Keratinocyte (primary cell): ENCODE results near the gene ELFN2. TPM values are rescaled to one million over a fixed set of nuclear protein-coding genes. Genes with fewer than 3 reads are reported as not detected.

Experiments used
- DNase-seq: peaks from one replicate; pipeline ENCODE4 v3.0.0-alpha.2; 2011; ENCODE audit warnings: low read depth, missing footprints, low spot score
- FAIRE-seq: peaks from 2 replicates; lab custom pipeline; 2011; peaks lifted over from hg19 to GRCh38; lab: Jason Lieb, UNC
- H2AFZ ChIP-seq: 2 replicates; pipeline ENCODE4 v1.6.0; 2012; ENCODE audit warnings: low read length, control low read depth, inconsistent platforms; ENCODE audit not compliant: control insufficient read depth
- H3K27ac ChIP-seq: 2 replicates; pipeline ENCODE4 v1.5.1; 2011; ENCODE audit warnings: low read length; ENCODE audit not compliant: control insufficient read depth, insufficient read depth
- H3K27me3 ChIP-seq: 3 replicates; pipeline ENCODE4 v1.6.0; 2011; ENCODE audit warnings: low read length; ENCODE audit not compliant: control insufficient read depth, insufficient read depth; ENCODE audit errors: extremely low read depth
- H3K36me3 ChIP-seq, 2 experiments: 2 replicates in 1 of 2; 3 replicates in 1 of 2; pipeline ENCODE4 v1.5.1; 2011; ENCODE audit warnings: low read length in 2 of 2, mild to moderate bottlenecking in 1 of 2; ENCODE audit not compliant: control insufficient read depth in 2 of 2, insufficient read depth in 2 of 2; ENCODE audit errors: extremely low read depth in 1 of 2
- H3K4me1 ChIP-seq: 3 replicates; pipeline ENCODE4 v1.5.1; 2011; ENCODE audit warnings: low read length; ENCODE audit not compliant: control insufficient read depth, insufficient read depth; ENCODE audit errors: extremely low read depth
- H3K4me2 ChIP-seq: 3 replicates; pipeline ENCODE4 v1.6.0; 2011; ENCODE audit warnings: low read depth, low read length; ENCODE audit not compliant: control insufficient read depth, insufficient read depth; ENCODE audit errors: extremely low read depth
- H3K4me3 ChIP-seq, 3 experiments: fragments of 200-600 bp in 1 of 3; sonication (generic) in 1 of 3; 2 replicates in 2 of 3; 3 replicates in 1 of 3; pipeline ENCODE4 v1.5.1; 2011 to 2016; ENCODE audit warnings: low read length in 3 of 3, mild to moderate bottlenecking in 3 of 3, control low read depth in 2 of 3, inconsistent platforms in 1 of 3, low read depth in 1 of 3, mixed read lengths in 1 of 3, mixed run types in 1 of 3, moderate library complexity in 1 of 3; ENCODE audit not compliant: control insufficient read depth in 2 of 3, insufficient read depth in 2 of 3; ENCODE audit errors: extremely low read depth in 1 of 3
- H3K79me2 ChIP-seq: 2 replicates; pipeline ENCODE4 v1.6.0; 2012; ENCODE audit warnings: low read length; ENCODE audit not compliant: control insufficient read depth, insufficient read depth
- H3K9ac ChIP-seq: 3 replicates; pipeline ENCODE4 v1.6.0; 2011; ENCODE audit warnings: low read length; ENCODE audit not compliant: control insufficient read depth, insufficient read depth; ENCODE audit errors: extremely low read depth
- H3K9me1 ChIP-seq: 3 replicates; pipeline ENCODE4 v1.6.0; 2011; ENCODE audit warnings: low read length; ENCODE audit not compliant: control insufficient read depth, insufficient read depth; ENCODE audit errors: extremely low read depth
- H3K9me3 ChIP-seq: 2 replicates; pipeline ENCODE4 v1.5.1; 2012; ENCODE audit warnings: low read depth, low read length; ENCODE audit not compliant: control insufficient read depth
- H4K20me1 ChIP-seq: 3 replicates; pipeline ENCODE4 v1.6.0; 2011; ENCODE audit warnings: low read length; ENCODE audit not compliant: control insufficient read depth, insufficient read depth; ENCODE audit errors: extremely low read depth
- EZH2 ChIP-seq: IDR thresholded peaks from one replicate; pipeline ENCODE4 v1.6.1; 2012; ENCODE audit warnings: inconsistent platforms, mild to moderate bottlenecking, low read length, moderate library complexity
- dilution Hi-C: fragments of 300-500 bp; cut with MboI; formaldehyde crosslinking; loops from one replicate; pipeline ENCODE4 v1.7.0; 2020; ENCODE audit warnings: low sequenced_read_pairs; ENCODE audit not compliant: extremely low pct_ligation_motif_present
- polyA plus RNA-seq, 5 experiments: library from polyadenylated mRNA; depleted of rRNA in 3 of 5; stranded (reverse) in 3 of 5; stranded (forward) in 1 of 5; unstranded in 1 of 5; fragments of >200 nt; gene quantifications; 1 replicate in 1 of 5; 2 replicates in 3 of 5; 3 replicates in 1 of 5; pipeline versions ENCODE4 v1.2.1 to v1.2.3, GENCODE V29; 2011 to 2012; ENCODE audit warnings: missing spikeins in 2 of 5, low read depth in 1 of 5, low replicate concordance in 1 of 5
- TF ChIP-seq, protein P1 (sequence below), 3 experiments: IDR thresholded peaks in 1 of 3; conservative IDR thresholded peaks in 1 of 3; optimal IDR thresholded peaks in 1 of 3; 2 replicates in 2 of 3; 3 replicates in 1 of 3; pipeline versions ENCODE3 to v1.5.1; 2011; ENCODE audit warnings: low read length in 3 of 3, mild to moderate bottlenecking in 3 of 3, moderate library complexity in 2 of 3, control low read depth in 1 of 3, inconsistent platforms in 1 of 3; ENCODE audit not compliant: insufficient read depth in 2 of 3; ENCODE audit errors: extremely low read depth in 1 of 3

Gene ELFN2
- polyA plus RNA-seq, 1 donor (not counting 4 experiments of a cell fraction or from before 2014, with no cell fraction given) = 0.13 TPM

DNA sequence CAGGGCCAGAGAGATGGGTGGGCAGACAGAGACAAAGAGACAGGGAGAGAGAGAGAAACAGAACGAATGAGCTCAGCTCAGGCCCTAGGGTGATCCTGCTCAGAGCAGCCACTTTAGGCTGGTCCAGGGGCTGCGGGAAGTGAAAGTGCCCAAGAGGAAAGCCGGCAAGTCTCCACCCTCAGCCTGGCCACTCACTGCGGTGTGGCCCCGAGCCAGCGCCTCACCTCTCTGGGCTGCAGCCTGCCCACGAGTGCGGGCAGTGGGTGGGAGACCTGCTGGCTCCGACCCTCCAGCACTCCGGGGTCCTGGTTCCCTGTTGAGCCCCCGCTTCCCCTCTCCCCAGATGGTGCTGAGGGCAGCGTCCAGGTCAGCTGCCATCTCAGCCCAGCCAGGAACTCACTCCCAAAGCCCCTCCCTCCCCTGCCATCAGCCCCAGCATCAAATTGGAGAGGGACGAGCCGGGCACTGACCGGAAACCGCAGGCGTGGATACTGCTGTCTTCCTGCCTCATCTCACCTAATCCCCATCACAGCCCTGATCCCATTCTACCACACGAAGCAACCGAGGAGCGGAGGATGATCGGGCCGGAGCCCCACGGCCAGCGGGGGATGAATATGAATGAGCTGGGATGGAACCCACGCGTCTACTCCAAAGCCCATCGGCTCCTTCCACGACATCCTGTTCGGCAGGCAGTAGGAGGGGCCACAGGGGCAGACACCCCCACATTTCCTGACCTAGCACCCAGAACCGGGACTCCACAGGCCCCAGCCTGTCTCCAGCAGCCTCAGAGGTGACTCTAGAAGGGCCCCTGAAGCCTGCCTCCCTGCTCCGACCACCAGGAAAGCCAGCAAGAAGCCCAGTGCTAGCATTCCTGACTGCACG lies 16.9 kb downstream of the ELFN2 start:
- Histone ChIP-seq H4K20me1 (no peaks in the 10 kb centered on the region), H3K36me3 (no peaks in the 10 kb centered on the region), H3K79me2 (no peaks in the 10 kb centered on the region), H3K4me1 (peaks cover 5% of the 10 kb centered on the region), H3K4me3 (no peak overlapping the region), H2AFZ (no peak overlapping the region), H3K9me3 (no peaks in the 10 kb centered on the region), H3K9ac (no peak overlapping the region), H3K9me1 (no peaks in the 10 kb centered on the region), H3K27me3 (peaks cover 17% of the 10 kb centered on the region), H3K4me2 (no peak overlapping the region), H3K27ac (no peak overlapping the region)
- FAIRE-seq (no peak), DNase-seq (no peak)
- TF ChIP-seq, protein P1, sequence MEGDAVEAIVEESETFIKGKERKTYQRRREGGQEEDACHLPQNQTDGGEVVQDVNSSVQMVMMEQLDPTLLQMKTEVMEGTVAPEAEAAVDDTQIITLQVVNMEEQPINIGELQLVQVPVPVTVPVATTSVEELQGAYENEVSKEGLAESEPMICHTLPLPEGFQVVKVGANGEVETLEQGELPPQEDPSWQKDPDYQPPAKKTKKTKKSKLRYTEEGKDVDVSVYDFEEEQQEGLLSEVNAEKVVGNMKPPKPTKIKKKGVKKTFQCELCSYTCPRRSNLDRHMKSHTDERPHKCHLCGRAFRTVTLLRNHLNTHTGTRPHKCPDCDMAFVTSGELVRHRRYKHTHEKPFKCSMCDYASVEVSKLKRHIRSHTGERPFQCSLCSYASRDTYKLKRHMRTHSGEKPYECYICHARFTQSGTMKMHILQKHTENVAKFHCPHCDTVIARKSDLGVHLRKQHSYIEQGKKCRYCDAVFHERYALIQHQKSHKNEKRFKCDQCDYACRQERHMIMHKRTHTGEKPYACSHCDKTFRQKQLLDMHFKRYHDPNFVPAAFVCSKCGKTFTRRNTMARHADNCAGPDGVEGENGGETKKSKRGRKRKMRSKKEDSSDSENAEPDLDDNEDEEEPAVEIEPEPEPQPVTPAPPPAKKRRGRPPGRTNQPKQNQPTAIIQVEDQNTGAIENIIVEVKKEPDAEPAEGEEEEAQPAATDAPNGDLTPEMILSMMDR (optimal IDR thresholded peaks at IDR 0.05 in 1 of 3, IDR thresholded peaks at IDR 0.05 in 1 of 3, conservative IDR thresholded peaks at IDR 0.05 in 1 of 3; ENCODE audit: extremely low read depth in 1 of 3, insufficient read depth in 2 of 3, low read length in 3 of 3) = no peak
- TF ChIP-seq EZH2 = no peak
- dilution Hi-C loops = no loop called here

DNA sequence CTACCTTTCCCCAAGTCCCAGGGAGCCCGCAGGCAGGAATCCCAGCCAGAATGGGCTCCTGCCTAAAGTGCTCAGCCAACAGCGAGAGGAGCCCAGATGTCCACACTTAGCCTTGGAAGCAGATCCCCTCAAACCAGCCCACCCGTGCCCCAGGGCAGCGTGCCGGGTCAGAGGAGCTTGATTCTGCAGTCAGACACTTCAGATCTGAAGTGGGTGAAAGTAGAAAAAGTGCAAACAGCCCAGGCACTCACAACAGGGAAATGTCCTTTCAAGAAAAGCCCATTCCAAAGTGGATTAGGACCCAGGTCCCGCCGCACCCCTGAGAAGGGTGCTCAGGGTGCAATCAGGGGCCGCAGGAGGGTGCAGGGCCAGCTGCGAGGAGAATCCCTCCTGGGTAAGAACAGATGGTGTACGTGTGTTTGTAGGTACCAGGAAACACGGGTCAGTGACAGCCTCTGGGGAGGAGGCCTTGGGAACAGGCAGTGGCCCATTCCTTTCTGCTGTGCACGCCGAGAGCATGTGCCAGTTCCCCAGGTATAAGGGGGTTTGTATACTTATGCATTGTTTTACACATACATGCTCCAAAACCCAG lies 17.7 kb downstream of the ELFN2 start:
- Histone ChIP-seq H3K4me3 (no peak overlapping the region), H4K20me1 (no peaks in the 10 kb centered on the region), H3K4me2 (no peak overlapping the region), H3K9ac (no peak overlapping the region), H3K79me2 (no peaks in the 10 kb centered on the region), H3K9me1 (no peaks in the 10 kb centered on the region), H3K4me1 (peaks cover 5% of the 10 kb centered on the region), H3K36me3 (no peaks in the 10 kb centered on the region), H2AFZ (no peak overlapping the region), H3K27ac (no peak overlapping the region), H3K9me3 (no peaks in the 10 kb centered on the region), H3K27me3 (peaks cover 18% of the 10 kb centered on the region)
- TF ChIP-seq, protein P1 (optimal IDR thresholded peaks at IDR 0.05 in 1 of 3, IDR thresholded peaks at IDR 0.05 in 1 of 3, conservative IDR thresholded peaks at IDR 0.05 in 1 of 3; ENCODE audit: extremely low read depth in 1 of 3, insufficient read depth in 2 of 3, low read length in 3 of 3) = no peak
- no peak for TF ChIP-seq EZH2
- DNase-seq (no peak), FAIRE-seq (no peak)
- dilution Hi-C loops = no loop called here
